IMR-90 (cell line): ENCODE results near the gene XKR7. TPM values are rescaled to one million over a fixed set of nuclear protein-coding genes. Genes with fewer than 3 reads are reported as not detected.
A peak's percentile ranks its signal among the peaks of the same experiment; 100 is the strongest.

Source experiments
- ATAC-seq: fragments of 200-7000 bp; cut with Tn5 transposase; 2 replicates; pipeline ENCODE4 v1.9.1; 2020; ENCODE audit warnings: low read depth, mild to moderate bottlenecking, moderate library complexity
- BruUV-seq: library from RNA; stranded (reverse); fragments of 400-500 nt; replicated peaks from 2 replicates; lab custom pipeline; 2021; lab: Mats Ljungman, UMichigan
- CTCF ChIA-PET: fragments of 300-600 bp; formaldehyde crosslinking; extraction: SDS; loops from one replicate; lab custom pipeline; 2021; ENCODE audit warnings: antibody characterized with exemption; lab: Yijun Ruan, JAX
- POLR2A ChIA-PET: fragments of 300-600 bp; sonication (Branson Sonifier 250); formaldehyde crosslinking; loops from one replicate; lab custom pipeline; 2022; ENCODE audit warnings: antibody characterized with exemption; ENCODE audit not compliant: unreplicated experiment; lab: Charles Lee
- DNase-seq: peaks from one replicate; pipeline ENCODE4 v3.0.0; 2013
- H2AFZ ChIP-seq: replicated peaks from 2 replicates; pipeline ENCODE3; 2013; ENCODE audit warnings: low read length, mild to moderate bottlenecking; ENCODE audit not compliant: poor library complexity
- H2AK5ac ChIP-seq: 2 replicates; pipeline ENCODE4 v1.6.1; 2013; ENCODE audit warnings: low read depth, low read length, inconsistent platforms
- H2AK9ac ChIP-seq: replicated peaks from 2 replicates; pipeline ENCODE3; 2013; ENCODE audit warnings: mild to moderate bottlenecking, low read depth, low read length, moderate library complexity; ENCODE audit not compliant: poor library complexity
- H2BK120ac ChIP-seq: 2 replicates; pipeline ENCODE4 v1.6.1; 2013; ENCODE audit warnings: low read depth, low read length, inconsistent platforms
- H2BK15ac ChIP-seq: 3 replicates; pipeline ENCODE4 v1.6.1; 2013; ENCODE audit warnings: low read depth, low read length, inconsistent platforms
- H2BK20ac ChIP-seq: 2 replicates; pipeline ENCODE4 v1.6.1; 2013; ENCODE audit warnings: low read depth, mild to moderate bottlenecking, inconsistent platforms, low read length, moderate library complexity
- H2BK5ac ChIP-seq: 2 replicates; pipeline ENCODE4 v1.6.1; 2013; ENCODE audit warnings: mild to moderate bottlenecking, low read depth, low read length, inconsistent platforms; ENCODE audit not compliant: poor library complexity, severe bottlenecking
- H3K14ac ChIP-seq: replicated peaks from 2 replicates; pipeline ENCODE4 v1.6.1; 2013; ENCODE audit warnings: low read depth, low read length, inconsistent platforms
- H3K18ac ChIP-seq: 2 replicates; pipeline ENCODE4 v1.6.1; 2013; ENCODE audit warnings: low read depth, low read length, control low read depth
- H3K23ac ChIP-seq: 2 replicates; pipeline ENCODE4 v1.6.1; 2013; ENCODE audit warnings: low read depth, low read length, inconsistent platforms
- H3K27ac ChIP-seq: 2 replicates; pipeline ENCODE4 v1.5.1; 2013; ENCODE audit warnings: mild to moderate bottlenecking, control low read depth, low read length; ENCODE audit not compliant: insufficient read depth
- H3K27me3 ChIP-seq: 2 replicates; pipeline ENCODE4 v1.6.1; 2013; ENCODE audit warnings: low read length; ENCODE audit not compliant: control insufficient read depth, insufficient read depth
- H3K36me3 ChIP-seq: 2 replicates; pipeline ENCODE4 v1.6.1; 2013; ENCODE audit warnings: low read length, mixed read lengths; ENCODE audit not compliant: control insufficient read depth, insufficient read depth
- H3K4ac ChIP-seq: 2 replicates; pipeline ENCODE4 v1.6.1; 2013; ENCODE audit warnings: low read depth, low read length, inconsistent platforms
- H3K4me1 ChIP-seq: 2 replicates; pipeline ENCODE4 v1.6.1; 2013; ENCODE audit warnings: low read length, mixed read lengths; ENCODE audit not compliant: control insufficient read depth, insufficient read depth
- H3K4me2 ChIP-seq: 2 replicates; pipeline ENCODE4 v1.6.1; 2013; ENCODE audit warnings: low read depth, mild to moderate bottlenecking, control low read depth, low read length, moderate library complexity
- H3K4me3 ChIP-seq: 2 replicates; pipeline ENCODE4 v1.5.1; 2013; ENCODE audit warnings: low read depth, mild to moderate bottlenecking, control low read depth, low read length, moderate library complexity; ENCODE audit not compliant: insufficient read depth
- H3K56ac ChIP-seq: 2 replicates; pipeline ENCODE4 v1.6.1; 2013; ENCODE audit warnings: low read length, inconsistent platforms; ENCODE audit not compliant: insufficient read depth; ENCODE audit errors: extremely low read depth
- H3K79me1 ChIP-seq, 2 experiments: 2 replicates each; pipeline ENCODE4 v1.6.1; 2013; ENCODE audit warnings: low read length in 2 of 2, inconsistent platforms in 1 of 2, low read depth in 1 of 2
- H3K9ac ChIP-seq: 2 replicates; pipeline ENCODE4 v1.6.1; 2013; ENCODE audit warnings: low read depth, low read length, control low read depth
- H3K9me1 ChIP-seq: 2 replicates; pipeline ENCODE4 v1.6.1; 2013; ENCODE audit warnings: low read length, inconsistent platforms; ENCODE audit not compliant: insufficient read depth
- H3K9me3 ChIP-seq: 2 replicates; pipeline ENCODE4 v1.6.1; 2013; ENCODE audit warnings: low read length; ENCODE audit not compliant: control insufficient read depth, insufficient read depth
- H4K20me1 ChIP-seq: 2 replicates; pipeline ENCODE4 v1.6.1; 2013; ENCODE audit warnings: low read length, inconsistent platforms; ENCODE audit not compliant: insufficient read depth
- H4K5ac ChIP-seq: 2 replicates; pipeline ENCODE4 v1.6.1; 2013; ENCODE audit warnings: mild to moderate bottlenecking, low read depth, low read length, control low read depth
- H4K8ac ChIP-seq, 2 experiments: 2 replicates each; pipeline ENCODE4 v1.6.1; 2013; ENCODE audit warnings: low read depth in 2 of 2, low read length in 2 of 2, control low read depth in 1 of 2, inconsistent platforms in 1 of 2
- H4K91ac ChIP-seq: 2 replicates; pipeline ENCODE4 v1.6.1; 2013; ENCODE audit warnings: low read depth, low read length, inconsistent platforms; ENCODE audit not compliant: insufficient read depth
- BHLHE40 ChIP-seq: fragments of 150-350 bp; IDR thresholded peaks from 2 replicates; pipeline ENCODE4 v1.6.1; 2016; ENCODE audit warnings: mild to moderate bottlenecking, low read depth, low read length
- CEBPB ChIP-seq: IDR thresholded peaks from 2 replicates; pipeline ENCODE4 v1.6.1; 2012; ENCODE audit warnings: low read depth, low read length, improper control_type of control experiment
- CHD1 ChIP-seq: IDR thresholded peaks from 2 replicates; pipeline ENCODE4 v1.6.1; 2012; ENCODE audit warnings: low read depth, low read length, improper control_type of control experiment
- ELK1 ChIP-seq: fragments of 150-350 bp; IDR thresholded peaks from 2 replicates; pipeline ENCODE4 v1.6.1; 2016; ENCODE audit warnings: low read depth, mild to moderate bottlenecking, low read length, moderate library complexity, borderline replicate concordance
- FOS ChIP-seq: fragments of 150-350 bp; IDR thresholded peaks from 2 replicates; pipeline ENCODE4 v1.6.1; 2016; ENCODE audit warnings: low read depth, low read length
- MAFK ChIP-seq: IDR thresholded peaks from 2 replicates; pipeline ENCODE4 v1.6.1; 2012; ENCODE audit warnings: low read depth, low read length, improper control_type of control experiment
- MAZ ChIP-seq: IDR thresholded peaks from 2 replicates; pipeline ENCODE4 v1.6.1; 2012; ENCODE audit warnings: low read depth, mild to moderate bottlenecking, low read length, improper control_type of control experiment, moderate library complexity, borderline replicate concordance
- MXI1 ChIP-seq: IDR thresholded peaks from 2 replicates; pipeline ENCODE4 v1.6.1; 2012; ENCODE audit warnings: low read depth, mild to moderate bottlenecking, low read length, moderate library complexity, borderline replicate concordance
- NFE2L2 ChIP-seq: fragments of 150-350 bp; IDR thresholded peaks from 2 replicates; pipeline ENCODE4 v1.6.1; 2016; ENCODE audit warnings: low read depth, mild to moderate bottlenecking, low read length
- POLR2A ChIP-seq: IDR thresholded peaks from 2 replicates; pipeline ENCODE4 v1.6.1; 2012; ENCODE audit warnings: mild to moderate bottlenecking, low read depth, low read length
- RAD21 ChIP-seq: IDR thresholded peaks from 2 replicates; pipeline ENCODE4 v1.6.1; 2012; ENCODE audit warnings: low read length, improper control_type of control experiment
- RCOR1 ChIP-seq: IDR thresholded peaks from 2 replicates; pipeline ENCODE4 v1.6.1; 2012; ENCODE audit warnings: mild to moderate bottlenecking, low read length, improper control_type of control experiment; ENCODE audit not compliant: insufficient replicate concordance
- RFX5 ChIP-seq: IDR thresholded peaks from 2 replicates; pipeline ENCODE4 v1.8.0; 2012; ENCODE audit warnings: low read depth, mild to moderate bottlenecking, low read length, moderate library complexity
- SMC3 ChIP-seq: fragments of 150-350 bp; IDR thresholded peaks from 2 replicates; pipeline ENCODE4 v1.6.1; 2016; ENCODE audit warnings: low read depth, mild to moderate bottlenecking, antibody characterized with exemption, low read length, moderate library complexity
- WGBS, 2 experiments: methylation state at CpG; one replicate each; pipeline versions ENCODE4 v1.1.5 to v1.1.7; 2013; ENCODE audit warnings: missing lambda C conversion rate in 2 of 2; ENCODE audit not compliant: insufficient read length in 1 of 2; ENCODE audit errors: extremely low coverage in 2 of 2; 5-methylcytosine and 5-hydroxymethylcytosine counted together
- dilution Hi-C: fragments of 300-500 bp; cut with HindIII; formaldehyde crosslinking; loops from one replicate; pipeline ENCODE4 v1.14.3; 2018; ENCODE audit warnings: low sequenced_read_pairs; ENCODE audit not compliant: unreplicated experiment
- in situ Hi-C: fragments of 300-500 bp; cut with MboI; formaldehyde crosslinking; loops from 3 replicates; pipeline ENCODE4 v1.14.3; 2019; ENCODE audit warnings: low sequenced_read_pairs, inconsistent platforms, mixed read lengths
- intact Hi-C: fragments of 100-400 bp; cut with micrococcal nuclease; formaldehyde crosslinking; loops from 2 replicates; pipeline ENCODE4 v1.10.0; 2022
- polyA plus RNA-seq, 3 experiments: library from polyadenylated mRNA; depleted of rRNA; stranded (reverse); fragments of >200 nt; gene quantifications; 2 replicates each; pipeline ENCODE4 v1.2.3, GENCODE V29; 2012; ENCODE audit warnings: low replicate concordance in 1 of 3
- total RNA-seq: library from RNA; depleted of rRNA; stranded (reverse); fragments of >200 nt; gene quantifications from 2 replicates; pipeline ENCODE4 v1.2.3, GENCODE V29; 2012
- TF ChIP-seq, protein P1 (sequence below): conservative IDR thresholded peaks from 2 replicates; pipeline ENCODE4 v1.5.1; 2012; ENCODE audit warnings: mild to moderate bottlenecking, low read depth, low read length, improper control_type of control experiment
- TF ChIP-seq, protein P2 (sequence below): fragments of 150-350 bp; IDR thresholded peaks from 2 replicates; pipeline ENCODE4 v1.6.1; 2017; ENCODE audit warnings: mild to moderate bottlenecking, antibody characterized with exemption, low read length, low read depth

The XKR7 gene
- total and polyA plus RNA-seq, 2 of the 4 experiments (the other 2 are of a cell fraction): not detected

- Histone ChIP-seq H2BK5ac (no peak overlapping the region), H2AFZ (no peak overlapping the region), H3K23ac (no peak overlapping the region), H3K18ac (no peak overlapping the region), H3K9ac (no peak overlapping the region), H2BK15ac (no peak overlapping the region), H3K79me1 (no peaks in the 10 kb centered on the region), H4K5ac (no peak overlapping the region), H4K20me1 (no peaks in the 10 kb centered on the region), H3K56ac (no peak overlapping the region), H3K9me1 (no peaks in the 10 kb centered on the region), H3K27me3 (peaks cover 45% of the 10 kb centered on the region), H3K9me3 (no peaks in the 10 kb centered on the region), H3K27ac (no peak overlapping the region), H3K36me3 (no peaks in the 10 kb centered on the region), H3K4me2 (no peak overlapping the region), H2AK9ac (no peak overlapping the region), H2BK20ac (no peak overlapping the region), H3K4ac (no peak overlapping the region), H3K4me1 (no peaks in the 10 kb centered on the region), H3K14ac (no peak overlapping the region), H3K4me3 (no peak overlapping the region), H2AK5ac (no peak overlapping the region), H4K8ac (no peak overlapping the region), H4K91ac (no peak overlapping the region), H2BK120ac (no peak overlapping the region)
- in situ Hi-C loops: no loop called here
- no TSS peak for BruUV-seq
- intact Hi-C loops: loop anchor here (5.0 kb wide), 1 partner anchor 744 kb away; no protein-coding TSS in a partner anchor
- 58% methylated on average over 6 of the region's 7 CpGs; no CpG with 5 or more reads in 1 of the 2 experiments for WGBS, 2 experiments
- dilution Hi-C loops: no loop called here
- TF ChIP-seq CEBPB (no peak), BHLHE40 (no peak), CHD1 (no peak), FOS (no peak), RFX5 (no peak), RAD21 (no peak), POLR2A (no peak), MAFK (no peak), RCOR1 (no peak), ELK1 (no peak), MAZ (no peak), NFE2L2 (no peak), MXI1 (no peak), SMC3 (no peak)
- TF ChIP-seq, protein P1, sequence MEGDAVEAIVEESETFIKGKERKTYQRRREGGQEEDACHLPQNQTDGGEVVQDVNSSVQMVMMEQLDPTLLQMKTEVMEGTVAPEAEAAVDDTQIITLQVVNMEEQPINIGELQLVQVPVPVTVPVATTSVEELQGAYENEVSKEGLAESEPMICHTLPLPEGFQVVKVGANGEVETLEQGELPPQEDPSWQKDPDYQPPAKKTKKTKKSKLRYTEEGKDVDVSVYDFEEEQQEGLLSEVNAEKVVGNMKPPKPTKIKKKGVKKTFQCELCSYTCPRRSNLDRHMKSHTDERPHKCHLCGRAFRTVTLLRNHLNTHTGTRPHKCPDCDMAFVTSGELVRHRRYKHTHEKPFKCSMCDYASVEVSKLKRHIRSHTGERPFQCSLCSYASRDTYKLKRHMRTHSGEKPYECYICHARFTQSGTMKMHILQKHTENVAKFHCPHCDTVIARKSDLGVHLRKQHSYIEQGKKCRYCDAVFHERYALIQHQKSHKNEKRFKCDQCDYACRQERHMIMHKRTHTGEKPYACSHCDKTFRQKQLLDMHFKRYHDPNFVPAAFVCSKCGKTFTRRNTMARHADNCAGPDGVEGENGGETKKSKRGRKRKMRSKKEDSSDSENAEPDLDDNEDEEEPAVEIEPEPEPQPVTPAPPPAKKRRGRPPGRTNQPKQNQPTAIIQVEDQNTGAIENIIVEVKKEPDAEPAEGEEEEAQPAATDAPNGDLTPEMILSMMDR: no peak
- TF ChIP-seq, protein P2, sequence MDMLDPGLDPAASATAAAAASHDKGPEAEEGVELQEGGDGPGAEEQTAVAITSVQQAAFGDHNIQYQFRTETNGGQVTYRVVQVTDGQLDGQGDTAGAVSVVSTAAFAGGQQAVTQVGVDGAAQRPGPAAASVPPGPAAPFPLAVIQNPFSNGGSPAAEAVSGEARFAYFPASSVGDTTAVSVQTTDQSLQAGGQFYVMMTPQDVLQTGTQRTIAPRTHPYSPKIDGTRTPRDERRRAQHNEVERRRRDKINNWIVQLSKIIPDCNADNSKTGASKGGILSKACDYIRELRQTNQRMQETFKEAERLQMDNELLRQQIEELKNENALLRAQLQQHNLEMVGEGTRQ: no peak
- CTCF ChIA-PET: no interaction called here
- ATAC-seq: peak; percentile 44; the same call in 1 of the 2 replicates
- peak; percentile 10 for DNase-seq
- POLR2A ChIA-PET: no interaction called here
Measured at GRCh38 chr20:31918466-31919105, 49.4 kb upstream of the XKR7 start.
